GM18858 (cell line): ENCODE data around the gene MEGF9.

Experiments used
- ATAC-seq: cut with Tn5 transposase; IDR thresholded peaks from one replicate; pipeline ENCODE4 v1.9.1; 2021; ENCODE audit not compliant: unreplicated experiment

Gene MEGF9

DNA sequence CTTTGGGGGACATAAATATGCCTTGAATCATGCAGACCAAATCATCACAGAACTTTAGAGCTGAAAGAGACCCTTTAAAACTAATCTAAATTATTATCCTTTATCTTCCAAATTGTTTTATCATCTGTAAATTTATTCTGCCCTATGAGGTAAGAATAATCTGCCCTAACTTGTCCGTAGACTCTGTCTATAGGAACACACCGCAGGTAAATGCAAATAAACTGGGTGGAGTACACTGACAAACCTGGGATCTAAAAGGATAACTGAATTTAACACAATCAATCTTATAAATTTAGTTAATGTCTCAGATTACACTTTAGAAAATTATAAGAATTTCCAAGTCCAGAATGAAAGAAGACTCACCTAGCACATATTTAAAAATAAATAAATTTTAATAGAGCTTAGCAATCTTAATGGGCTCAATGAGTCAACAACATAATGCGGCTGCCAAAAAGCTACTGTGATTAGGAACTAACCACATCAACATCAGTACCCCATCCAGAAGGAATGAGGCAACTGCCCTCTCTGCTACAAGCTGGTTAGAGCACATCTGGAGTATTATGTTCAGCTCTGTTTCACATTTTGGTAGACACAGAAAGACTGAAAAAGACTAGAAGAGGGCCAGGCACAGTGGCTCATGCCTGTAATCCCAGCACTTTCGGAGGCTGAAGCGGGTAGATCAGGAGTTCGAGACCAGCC is 5.6 kb downstream of the MEGF9 start:
- no peak for ATAC-seq

DNA sequence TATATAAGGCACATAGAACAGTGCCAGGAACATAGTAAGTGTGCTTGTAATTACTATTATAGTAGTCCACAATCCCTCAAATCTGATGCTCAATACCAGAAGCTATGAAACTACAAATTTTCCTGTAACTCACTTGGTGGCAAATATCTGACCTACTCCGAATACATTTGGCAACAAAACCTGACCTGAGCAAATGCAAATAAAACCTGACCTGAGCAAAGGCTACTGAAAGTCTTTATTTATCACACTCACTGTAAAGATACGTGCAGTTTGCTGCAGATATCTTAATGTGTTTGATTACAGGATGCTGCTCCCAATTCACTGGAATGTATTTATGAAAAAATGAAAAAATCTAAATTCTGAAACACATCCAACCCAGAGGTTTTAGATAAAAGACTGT is 7.1 kb downstream of the MEGF9 start:
- ATAC-seq, result no peak

DNA sequence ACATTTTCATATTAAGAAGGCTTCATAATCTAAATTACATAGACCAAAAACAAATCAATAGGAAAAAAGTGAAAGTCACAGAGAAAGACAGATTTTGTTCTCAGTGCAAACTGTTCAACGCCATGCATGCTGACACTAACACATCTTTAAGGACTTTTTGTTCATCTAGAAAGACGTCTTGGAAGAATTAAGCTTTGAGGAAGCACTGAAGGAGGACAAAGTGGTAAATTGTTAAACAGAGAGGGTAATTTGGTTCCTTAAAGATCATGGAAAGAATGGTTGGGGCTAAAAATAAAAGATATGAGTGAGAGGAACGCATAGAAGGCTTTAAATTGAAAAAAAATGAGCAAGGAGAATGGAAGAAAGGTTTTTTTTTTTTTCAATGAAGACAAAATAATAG is 9.1 kb downstream of the MEGF9 start:
- no peak for ATAC-seq

DNA sequence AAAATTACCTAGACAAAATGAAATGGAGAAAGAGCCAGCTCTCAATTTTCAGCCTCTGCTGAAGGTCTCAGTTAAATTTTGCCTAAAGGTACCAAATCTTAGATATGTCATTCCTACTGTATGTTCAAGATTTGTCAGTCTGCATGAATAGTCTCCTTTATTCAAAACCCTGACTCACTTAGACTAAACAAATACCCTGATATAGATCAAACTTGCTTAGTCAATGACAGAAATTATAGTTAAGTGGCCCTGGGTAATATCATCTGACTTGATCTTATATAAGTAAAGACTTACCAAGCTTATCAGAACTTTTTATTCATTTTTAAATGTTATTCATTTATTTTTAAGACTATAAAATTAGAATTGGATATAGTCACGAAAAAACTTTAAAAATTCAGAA is 12.2 kb downstream of the MEGF9 start:
- ATAC-seq, result no peak

DNA sequence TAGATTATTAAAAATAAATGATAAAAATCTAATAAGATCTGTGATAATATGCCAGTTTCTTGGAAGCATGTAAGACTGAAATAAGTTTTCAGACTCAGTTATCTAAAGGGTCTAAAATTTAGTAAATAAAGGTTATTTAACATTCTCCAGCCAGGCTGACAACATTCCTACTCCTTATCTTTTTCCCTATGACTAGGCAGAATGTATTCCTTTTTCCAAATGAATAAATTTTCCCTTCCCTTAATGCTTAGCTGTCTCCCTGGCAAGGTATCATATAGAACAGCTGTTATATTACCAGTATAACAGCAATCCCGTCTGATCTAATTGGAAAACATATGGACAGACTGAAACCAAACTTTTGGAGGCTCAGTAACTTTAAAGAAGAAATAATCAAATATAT is 13.0 kb downstream of the MEGF9 start:
- no peak for ATAC-seq

DNA sequence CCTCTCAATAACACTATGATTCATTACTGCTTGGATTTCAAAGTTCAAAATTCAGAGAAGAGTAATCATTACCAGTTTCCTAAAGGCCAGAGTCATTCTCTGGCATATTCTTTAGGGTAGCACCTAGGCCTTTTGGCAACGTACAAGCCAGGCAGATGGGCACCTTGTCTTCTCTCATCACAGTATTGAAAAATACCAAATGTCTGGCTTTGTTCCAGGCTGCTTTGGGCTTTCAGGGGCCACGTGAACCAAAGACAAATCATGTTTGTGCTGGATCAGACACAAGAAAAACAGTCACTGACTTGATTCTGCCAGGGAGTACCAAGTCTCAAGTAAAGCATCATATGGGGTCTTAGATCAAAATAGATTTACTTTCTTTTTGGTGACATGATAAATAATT is 15.5 kb downstream of the MEGF9 start:
- no peak for ATAC-seq

DNA sequence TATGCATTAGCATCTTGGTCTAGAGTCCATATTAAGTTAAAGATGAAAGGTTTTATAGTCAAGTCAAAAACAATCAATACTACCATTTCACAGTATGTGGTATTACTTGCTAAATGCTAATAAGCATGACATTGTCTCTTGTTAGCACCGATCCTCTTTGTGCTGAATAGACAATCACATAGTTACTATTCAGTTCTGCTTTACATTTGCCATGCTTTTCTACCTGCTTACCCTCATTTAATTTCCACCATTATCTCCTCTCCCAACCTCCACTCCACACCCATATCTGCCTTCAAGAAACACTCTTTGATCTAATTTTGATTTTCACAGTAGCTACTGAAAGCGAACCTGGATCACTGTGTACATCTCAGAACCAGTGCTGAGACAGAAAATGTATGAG is 16.8 kb downstream of the MEGF9 start:
- ATAC-seq, result no peak

DNA sequence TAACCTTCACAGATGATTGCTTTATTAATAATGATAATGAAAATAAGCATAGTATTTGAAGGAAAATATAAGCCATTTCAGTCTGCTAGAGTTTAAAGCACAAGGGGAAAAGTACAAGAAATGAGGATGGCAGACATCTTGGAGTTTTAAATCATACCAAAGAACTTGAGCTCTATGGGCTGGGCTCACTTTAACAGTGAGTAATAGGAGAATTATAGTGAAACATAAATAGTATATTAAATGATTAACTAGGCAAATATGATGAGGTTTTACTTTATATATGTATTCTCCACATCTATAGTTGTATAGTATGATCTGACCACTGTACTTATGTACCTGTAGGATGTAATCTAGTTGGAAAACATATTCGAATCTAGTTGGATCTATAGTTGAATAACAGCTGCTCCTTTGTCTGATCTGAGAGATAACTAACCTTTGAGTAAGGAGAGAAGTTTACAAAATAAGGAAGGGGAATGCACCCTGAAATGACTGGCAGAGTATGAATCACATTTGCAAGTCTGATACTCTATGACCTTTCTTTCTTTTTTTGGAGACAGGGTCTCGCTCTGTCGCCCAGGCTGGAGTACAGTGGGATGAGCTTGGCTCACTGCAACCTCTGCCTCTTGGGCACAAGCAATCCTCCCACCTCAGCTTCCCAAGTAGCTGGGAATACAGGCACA is 17.6 kb downstream of the MEGF9 start:
- ATAC-seq, result no peak

DNA sequence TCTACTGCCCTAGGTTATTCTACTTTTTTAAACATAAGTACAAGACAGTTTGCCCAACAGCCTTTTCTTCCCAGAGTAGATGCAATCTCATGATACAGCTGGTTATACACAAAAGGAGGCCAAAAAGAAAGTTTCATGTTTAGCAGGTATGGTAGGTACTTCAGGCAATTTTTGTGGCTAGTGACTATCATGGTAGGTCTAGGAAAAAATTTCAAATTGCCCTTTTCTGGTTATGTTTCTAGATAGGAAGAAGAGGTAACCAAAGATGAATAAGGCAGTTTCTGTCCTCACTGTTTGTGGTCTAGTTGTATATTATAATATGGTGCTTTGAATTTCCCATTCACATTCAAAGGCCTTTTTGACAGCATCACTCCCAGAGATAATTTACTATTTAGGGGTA is 19.7 kb downstream of the MEGF9 start:
- ATAC-seq, result no peak

DNA sequence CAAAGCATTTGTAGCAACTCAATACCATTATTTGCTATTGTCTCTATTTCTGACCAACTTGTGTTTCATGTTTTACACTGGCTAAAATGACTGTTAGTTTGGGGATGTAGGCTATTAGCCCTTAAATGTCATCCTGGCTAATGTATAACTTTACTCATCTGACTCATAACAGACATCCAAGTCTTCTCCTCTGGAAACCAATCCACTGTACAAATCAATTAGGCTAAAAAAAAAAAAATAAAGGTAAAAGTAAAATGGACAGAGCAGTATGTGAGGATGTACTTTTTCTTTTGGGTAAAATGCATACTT is 20.6 kb downstream of the MEGF9 start:
- peak; percentile 43 for ATAC-seq

DNA sequence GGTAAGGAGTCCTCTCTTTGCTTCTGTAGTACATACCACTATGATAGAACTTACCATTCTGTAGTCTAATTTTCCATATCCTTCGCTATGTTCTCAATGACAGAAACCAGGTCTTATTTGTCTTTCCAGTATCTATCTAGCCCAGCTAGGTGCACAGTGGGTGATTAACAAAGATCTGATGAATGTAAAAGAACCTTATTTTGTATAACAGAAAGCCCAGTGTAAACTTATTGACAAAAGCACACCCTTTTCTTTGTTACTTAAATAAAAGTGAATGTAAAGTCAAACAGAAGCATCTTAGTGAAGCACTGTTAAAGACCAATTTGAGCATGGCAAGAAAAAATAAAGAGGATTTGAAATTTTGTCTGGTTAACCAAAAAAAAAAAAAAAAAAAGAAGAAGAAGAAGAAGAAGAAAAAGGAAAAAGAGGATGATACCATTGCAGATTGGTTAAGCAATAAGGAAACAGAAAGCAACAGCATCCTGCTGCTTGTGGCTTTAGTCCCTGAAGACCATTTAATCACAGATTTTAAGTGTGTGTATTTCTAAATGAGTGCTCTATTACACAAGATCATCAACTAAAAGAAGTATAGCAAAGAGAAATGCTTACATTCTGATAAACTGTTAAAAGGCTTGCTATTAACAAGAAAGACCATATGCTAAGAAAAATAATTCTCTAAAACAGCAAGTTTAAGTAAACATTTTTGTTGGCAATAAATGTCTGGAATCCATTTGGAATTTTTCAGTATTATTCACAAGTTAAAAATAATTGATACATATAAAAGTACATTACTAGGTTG is 21.2 kb downstream of the MEGF9 start:
- no peak for ATAC-seq

DNA sequence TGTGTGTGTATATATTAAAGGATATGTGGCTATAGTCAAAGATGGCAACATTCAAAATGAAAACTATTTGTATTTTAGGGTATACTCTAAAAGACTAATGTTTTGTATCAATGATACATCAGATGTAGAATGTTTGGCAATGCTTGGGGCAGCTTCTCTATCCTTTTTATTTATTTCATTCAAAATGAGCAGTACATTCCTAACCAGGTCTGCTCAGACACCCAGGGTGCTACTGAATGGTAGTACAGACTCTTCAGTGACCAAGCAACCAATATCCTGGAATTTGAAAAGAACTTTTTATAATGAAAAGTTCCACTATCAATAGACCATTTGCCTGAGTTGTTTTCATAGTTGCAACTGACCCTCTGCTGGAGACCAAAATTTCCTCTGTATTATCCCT is 23.9 kb downstream of the MEGF9 start:
- no peak for ATAC-seq

DNA sequence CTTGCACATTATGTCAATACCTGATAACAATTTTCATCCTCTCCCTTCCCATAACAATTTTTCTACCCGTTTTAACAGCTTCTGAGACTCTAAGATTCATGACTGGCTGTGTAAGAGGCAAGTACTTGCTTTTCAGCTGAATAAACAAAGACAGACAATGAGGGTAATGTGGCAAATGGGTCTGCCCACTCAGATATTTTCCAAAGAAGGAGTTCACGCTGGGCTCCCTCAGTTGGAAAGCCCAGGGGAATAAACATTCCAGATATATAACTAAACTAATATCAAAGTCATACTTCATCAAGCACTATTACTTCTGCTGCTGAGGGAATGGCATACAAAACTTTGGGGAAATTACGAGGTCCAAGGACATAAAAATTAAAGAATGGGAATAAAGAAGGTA is 24.4 kb downstream of the MEGF9 start:
- no peak for ATAC-seq

DNA sequence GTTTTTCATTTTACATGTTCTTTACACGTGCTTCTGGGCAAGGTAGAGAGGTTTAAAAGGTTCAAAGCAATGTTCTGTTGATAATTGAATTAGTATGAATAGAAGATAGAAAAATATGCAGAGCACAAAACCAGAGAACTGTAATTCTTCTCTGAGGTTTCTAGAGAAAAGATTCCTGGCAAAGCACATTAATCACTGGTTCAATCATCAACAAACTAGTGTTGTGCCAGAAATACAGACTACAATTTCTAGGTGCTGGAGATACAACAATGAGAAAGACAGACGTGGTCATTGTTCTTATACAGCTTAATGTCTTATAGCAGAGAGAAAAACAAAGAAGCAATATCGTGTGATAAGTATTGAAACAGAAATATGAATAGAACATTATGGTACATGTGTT is 25.5 kb downstream of the MEGF9 start:
- no peak for ATAC-seq

DNA sequence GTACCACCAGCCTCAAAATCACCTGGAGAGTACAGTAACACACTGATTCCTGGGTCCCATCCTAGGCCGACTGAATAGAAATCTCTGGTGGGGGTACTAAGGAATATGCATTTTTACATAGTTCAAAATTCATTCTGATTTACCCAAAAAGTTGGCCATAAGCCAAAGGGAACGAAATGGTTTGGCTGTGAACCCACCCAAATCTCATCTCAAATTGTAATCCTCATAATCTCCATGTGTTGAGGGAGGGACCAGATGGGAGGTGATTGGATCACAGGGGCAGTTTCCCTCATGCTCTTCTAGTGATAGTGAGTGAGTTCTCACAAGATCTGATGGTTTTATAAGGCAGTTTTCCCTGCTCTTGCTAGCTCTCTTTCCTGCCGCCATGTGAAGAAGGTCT is 31.1 kb downstream of the MEGF9 start:
- no peak for ATAC-seq

DNA sequence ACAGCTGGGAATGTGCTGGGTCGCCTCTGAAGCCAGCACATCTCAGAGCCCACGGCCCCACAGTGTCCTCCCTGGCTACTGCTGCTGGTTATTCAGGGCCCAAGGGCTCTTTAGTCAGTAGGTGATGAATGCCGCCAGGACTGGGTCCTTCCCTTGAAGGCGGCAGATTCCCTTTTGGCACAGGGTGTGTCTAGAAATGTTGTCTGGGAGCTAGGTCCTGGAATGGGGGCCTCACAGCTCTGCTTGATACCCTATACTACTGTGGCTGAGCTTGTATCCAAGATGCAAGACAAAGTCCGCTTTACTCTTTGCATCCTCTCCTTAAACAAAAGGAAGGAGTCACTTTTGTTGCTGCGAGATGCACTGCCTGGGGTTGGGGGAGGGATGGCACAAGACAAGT is 33.1 kb downstream of the MEGF9 start:
- ATAC-seq, result no peak

DNA sequence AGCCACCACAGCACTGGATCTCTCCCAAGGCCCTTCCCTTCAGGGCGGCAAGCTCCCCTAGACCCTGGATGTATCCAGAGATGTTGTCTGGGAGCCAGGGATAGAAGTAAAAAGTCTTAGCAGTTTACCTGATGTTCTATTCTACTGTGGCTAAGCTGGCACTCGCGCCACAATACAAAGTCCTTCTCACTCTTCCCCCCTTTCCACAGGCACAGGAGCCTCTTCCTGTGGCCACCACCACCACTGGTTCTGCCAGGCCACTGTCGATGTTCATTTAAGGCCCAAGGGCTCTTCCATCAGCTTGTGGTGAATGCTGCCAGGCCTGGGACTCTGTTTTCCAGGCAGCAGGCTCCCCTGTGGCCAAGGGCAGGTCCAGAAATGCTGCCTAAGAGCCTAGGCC is 33.7 kb downstream of the MEGF9 start:
- ATAC-seq, result no peak

DNA sequence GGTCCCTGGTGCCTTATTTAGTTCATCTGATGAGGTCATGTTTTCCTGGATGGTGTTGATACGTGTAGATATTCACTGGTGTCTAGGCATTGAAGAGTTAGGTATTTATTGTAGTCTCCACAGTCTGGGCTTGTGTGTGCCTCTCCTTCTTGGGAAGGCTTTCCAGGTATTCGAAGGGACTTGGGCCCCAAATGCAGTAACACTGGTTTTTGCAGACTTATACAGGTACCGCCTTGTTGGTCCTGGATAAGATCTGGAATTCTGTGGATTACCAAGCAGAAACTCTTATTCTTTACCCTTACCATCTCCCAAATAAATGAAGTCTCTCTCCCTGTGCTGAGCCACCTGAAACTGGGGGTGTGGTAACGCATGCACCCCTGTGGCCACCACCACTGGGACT is 34.1 kb downstream of the MEGF9 start:
- no peak for ATAC-seq

DNA sequence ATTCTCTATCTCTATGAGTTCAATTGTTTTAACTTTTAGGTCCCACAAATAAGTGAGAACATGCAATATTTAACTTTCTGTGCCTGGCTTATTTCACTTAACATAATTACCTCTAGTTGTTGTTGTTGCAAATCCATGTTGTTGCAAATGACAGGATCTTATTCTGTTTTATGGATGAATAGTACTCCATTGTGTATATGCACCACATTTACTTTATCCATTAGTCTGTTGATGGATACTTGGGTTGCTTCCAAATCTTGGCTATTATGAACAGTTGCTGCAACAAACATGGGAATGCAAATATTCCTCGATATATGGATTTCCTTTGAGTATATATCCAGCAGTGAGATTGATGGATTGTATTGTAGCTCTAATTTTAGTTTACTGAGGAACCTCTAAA is 36.3 kb downstream of the MEGF9 start:
- ATAC-seq, result no peak

DNA sequence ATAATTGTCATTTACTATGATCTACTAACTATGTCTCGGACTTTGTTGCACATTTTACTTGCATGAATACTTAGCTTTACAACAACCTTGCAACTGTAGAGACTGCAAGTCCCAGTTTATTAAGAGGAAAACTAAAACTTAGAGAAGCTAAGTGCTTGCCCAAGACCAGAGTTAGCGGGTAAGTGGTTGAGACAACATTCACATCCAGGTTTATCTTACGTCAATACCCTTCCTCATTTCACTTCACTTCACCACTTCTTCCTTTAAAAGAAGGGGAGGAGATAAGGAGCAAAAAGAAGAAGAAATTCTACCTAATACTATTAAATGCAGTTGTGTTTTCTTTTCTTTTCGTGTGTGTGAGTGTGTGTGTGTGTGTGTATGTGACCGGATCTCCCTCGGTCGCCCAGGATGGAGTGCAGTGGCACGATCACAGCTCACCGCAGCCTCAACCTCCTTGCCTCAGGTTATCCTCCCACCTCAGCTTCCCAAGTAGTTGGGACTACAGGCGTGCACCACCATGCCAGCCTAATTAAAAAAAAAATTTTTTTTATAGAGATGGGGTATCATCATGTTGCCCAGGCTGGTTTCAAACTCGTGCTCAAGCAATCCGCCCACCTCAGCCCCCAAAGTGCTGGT is 37.4 kb downstream of the MEGF9 start:
- no peak for ATAC-seq

DNA sequence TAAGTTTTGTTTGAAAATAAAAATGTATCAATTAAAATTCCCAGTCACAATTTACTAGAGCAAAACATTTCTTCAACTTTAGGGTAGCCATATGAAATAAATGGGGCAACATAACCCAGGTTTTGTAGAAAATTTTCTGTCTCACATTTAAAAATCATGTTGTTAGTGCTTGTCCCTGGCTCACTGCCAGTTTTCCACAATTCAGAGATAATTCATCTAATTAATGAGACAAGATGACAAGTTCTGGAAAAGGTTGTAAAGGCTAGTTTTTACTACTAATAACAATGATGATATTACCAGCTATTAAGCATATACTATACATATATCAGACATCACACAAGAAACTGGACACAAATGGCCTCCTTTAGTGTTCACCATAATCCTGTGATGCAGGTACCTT is 45.9 kb downstream of the MEGF9 start:
- no peak for ATAC-seq

DNA sequence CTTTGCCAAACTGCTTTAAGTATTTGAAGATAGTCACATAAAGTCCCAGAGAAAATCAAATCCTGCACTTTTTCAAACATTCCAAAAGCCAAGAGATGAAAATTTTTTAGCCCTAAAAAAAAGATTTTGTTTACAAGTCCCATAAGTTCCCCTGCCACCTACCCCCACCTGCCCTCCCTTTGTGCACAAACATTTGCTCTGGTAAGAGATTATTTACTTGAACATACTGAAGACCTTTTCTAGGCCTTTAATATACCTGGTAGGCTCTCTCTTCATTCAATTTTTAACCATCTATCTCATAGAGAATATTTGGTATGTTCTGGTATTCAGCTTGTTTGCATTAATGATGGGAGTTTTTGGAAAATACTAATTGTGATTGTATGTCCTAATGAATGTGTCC is 50.3 kb downstream of the MEGF9 start:
- no peak for ATAC-seq
